WTC11 (cell line): ENCODE results near the gene DIS3. TPM values are rescaled to one million over a fixed set of nuclear protein-coding genes. Genes with fewer than 3 reads are reported as not detected.

ENCODE experiments used
- ATAC-seq: fragments of 200-7000 bp; cut with Tn5 transposase; 2 replicates; pipeline ENCODE4 v1.10.0; 2021; ENCODE audit warnings: mild to moderate bottlenecking, moderate library complexity
- CTCF ChIA-PET: fragments of 300-600 bp; sonication (Branson Sonifier 250); formaldehyde crosslinking; loops from one replicate; lab custom pipeline; 2021; ENCODE audit warnings: antibody characterized with exemption; lab: Charles Lee
- POLR2A ChIA-PET: fragments of 350-600 bp; sonication (Branson Sonifier 250); formaldehyde crosslinking; loops from one replicate; lab custom pipeline; 2021; ENCODE audit warnings: antibody characterized with exemption; lab: Charles Lee
- DNase-seq: peaks from one replicate; pipeline ENCODE4 v3.0.0; 2021; ENCODE audit warnings: low spot score
- H3K27ac Mint-ChIP-seq: 2 replicates; pipeline ENCODE4 v1.8.0; 2021; ENCODE audit warnings: mixed read lengths
- H3K27me3 Mint-ChIP-seq: 2 replicates; pipeline ENCODE4 v1.8.0; 2021; ENCODE audit warnings: low read depth, mild to moderate bottlenecking, moderate library complexity, mixed read lengths
- H3K36me3 Mint-ChIP-seq: 2 replicates; pipeline ENCODE4 v1.8.0; 2021; ENCODE audit warnings: mixed read lengths
- H3K4me1 Mint-ChIP-seq: 2 replicates; pipeline ENCODE4 v1.8.0; 2022; ENCODE audit warnings: mixed read lengths
- H3K4me3 Mint-ChIP-seq: 2 replicates; pipeline ENCODE4 v1.8.0; 2021; ENCODE audit warnings: mild to moderate bottlenecking, moderate library complexity, mixed read lengths
- H3K9me3 Mint-ChIP-seq: 2 replicates; pipeline ENCODE4 v1.8.0; 2021; ENCODE audit warnings: mixed read lengths
- AFF4 ChIP-seq: sonication (generic); formaldehyde crosslinking; IDR thresholded peaks from 2 replicates; pipeline ENCODE4 v1.8.1; 2023; ENCODE audit warnings: mild to moderate bottlenecking, missing genetic modification reagents, borderline replicate concordance
- CBFB ChIP-seq: sonication (generic); formaldehyde crosslinking; IDR thresholded peaks from 2 replicates; pipeline ENCODE4 v1.8.1; 2022; ENCODE audit warnings: mild to moderate bottlenecking, low read depth, missing genetic modification reagents
- FOXK1 ChIP-seq: sonication (generic); formaldehyde crosslinking; IDR thresholded peaks from 2 replicates; pipeline ENCODE4 v1.8.0; 2022; ENCODE audit warnings: mild to moderate bottlenecking, moderate library complexity, missing genetic modification reagents
- HMGA2 ChIP-seq: fragments of 250-450 bp; sonication (Bioruptor Pico); IDR thresholded peaks from 2 replicates; pipeline ENCODE4 v1.4.0; 2021; ENCODE audit warnings: mild to moderate bottlenecking, moderate library complexity
- JUN ChIP-seq: sonication (generic); formaldehyde crosslinking; IDR thresholded peaks from 2 replicates; pipeline ENCODE4 v1.8.0; 2023; ENCODE audit warnings: mild to moderate bottlenecking, missing genetic modification reagents
- NFATC4 ChIP-seq: fragments of 250-450 bp; sonication (Bioruptor Pico); IDR thresholded peaks from 2 replicates; pipeline ENCODE4 v1.9.0; 2021; ENCODE audit warnings: mild to moderate bottlenecking
- NR1H2 ChIP-seq: sonication (generic); formaldehyde crosslinking; IDR thresholded peaks from 2 replicates; pipeline ENCODE4 v1.9.0; 2021; ENCODE audit warnings: mild to moderate bottlenecking, moderate library complexity, missing genetic modification reagents
- NR2C2 ChIP-seq: sonication (generic); formaldehyde crosslinking; IDR thresholded peaks from 2 replicates; pipeline ENCODE4 v1.8.0; 2022; ENCODE audit warnings: mild to moderate bottlenecking, missing genetic modification reagents
- NR3C1 ChIP-seq: sonication (generic); formaldehyde crosslinking; conservative IDR thresholded peaks from 2 replicates; pipeline ENCODE4 v1.8.1; 2023; ENCODE audit warnings: low read depth, mild to moderate bottlenecking, missing genetic modification reagents
- OVOL2 ChIP-seq: fragments of 250-450 bp; sonication (Bioruptor Pico); IDR thresholded peaks from 2 replicates; pipeline ENCODE4 v1.9.0; 2021; ENCODE audit warnings: mild to moderate bottlenecking, borderline replicate concordance
- PREB ChIP-seq: sonication (generic); formaldehyde crosslinking; IDR thresholded peaks from 2 replicates; pipeline ENCODE4 v1.8.1; 2022; ENCODE audit warnings: mild to moderate bottlenecking, missing genetic modification reagents, moderate library complexity, borderline replicate concordance
- SMAD3 ChIP-seq: sonication (generic); formaldehyde crosslinking; IDR thresholded peaks from 2 replicates; pipeline ENCODE4 v1.8.0; 2022; ENCODE audit warnings: missing genetic modification reagents, mild to moderate bottlenecking, borderline replicate concordance
- TEAD1 ChIP-seq: sonication (generic); formaldehyde crosslinking; IDR thresholded peaks from 2 replicates; pipeline ENCODE4 v1.8.0; 2022; ENCODE audit warnings: mild to moderate bottlenecking, missing genetic modification reagents
- ZBTB43 ChIP-seq: sonication (generic); formaldehyde crosslinking; IDR thresholded peaks from 2 replicates; pipeline ENCODE4 v1.8.1; 2023; ENCODE audit warnings: mild to moderate bottlenecking, missing genetic modification reagents
- ZNF281 ChIP-seq: sonication (generic); formaldehyde crosslinking; IDR thresholded peaks from 2 replicates; pipeline ENCODE4 v1.8.0; 2023; ENCODE audit warnings: mild to moderate bottlenecking, missing genetic modification reagents
- ZNF317 ChIP-seq: sonication (generic); formaldehyde crosslinking; IDR thresholded peaks from 2 replicates; pipeline ENCODE4 v1.8.1; 2023; ENCODE audit warnings: low read depth, mild to moderate bottlenecking, moderate library complexity, missing genetic modification reagents, borderline replicate concordance
- ZNF416 ChIP-seq: fragments of 250-450 bp; sonication (Bioruptor Pico); IDR thresholded peaks from 2 replicates; pipeline ENCODE4 v1.9.0; 2021; ENCODE audit warnings: mild to moderate bottlenecking, inconsistent platforms
- ZNF512 ChIP-seq: sonication (generic); formaldehyde crosslinking; IDR thresholded peaks from 2 replicates; pipeline ENCODE4 v1.8.1; 2022; ENCODE audit warnings: missing genetic modification reagents, borderline replicate concordance
- ZNF671 ChIP-seq: fragments of 250-450 bp; sonication (Bioruptor Pico); IDR thresholded peaks from 2 replicates; pipeline ENCODE4 v1.8.0; 2021; ENCODE audit warnings: mild to moderate bottlenecking
- total RNA-seq: library from RNA; stranded (reverse); gene quantifications from 3 replicates; pipeline ENCODE4 v1.2.3, GENCODE V29; 2021

Gene DIS3
- total RNA-seq, 1 experiment from 2014 or later = 39.9 TPM

DNA sequence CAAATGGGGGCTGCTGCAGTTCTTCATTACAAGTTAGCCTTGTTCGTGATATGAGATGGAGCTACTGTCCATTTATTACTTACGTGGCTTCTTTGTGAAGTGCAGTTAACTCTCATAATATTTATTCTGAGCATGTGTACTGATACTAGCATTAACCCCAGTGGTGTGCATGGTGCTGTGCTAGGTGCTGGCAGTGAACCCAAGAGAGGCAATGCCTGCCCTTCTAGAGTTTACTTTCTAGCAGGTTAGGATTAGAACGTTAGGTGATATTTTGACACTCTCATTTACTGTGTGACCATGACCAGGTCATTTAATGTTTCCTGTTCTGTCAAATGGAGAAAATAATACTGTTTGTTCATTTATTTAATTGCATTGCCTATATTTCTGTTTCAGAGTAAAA is 17.1 kb upstream of the DIS3 start (continued):
- TF ChIP-seq AFF4 (CRISPR knock-in tag) (no peak), ZBTB43 (no peak)

DNA sequence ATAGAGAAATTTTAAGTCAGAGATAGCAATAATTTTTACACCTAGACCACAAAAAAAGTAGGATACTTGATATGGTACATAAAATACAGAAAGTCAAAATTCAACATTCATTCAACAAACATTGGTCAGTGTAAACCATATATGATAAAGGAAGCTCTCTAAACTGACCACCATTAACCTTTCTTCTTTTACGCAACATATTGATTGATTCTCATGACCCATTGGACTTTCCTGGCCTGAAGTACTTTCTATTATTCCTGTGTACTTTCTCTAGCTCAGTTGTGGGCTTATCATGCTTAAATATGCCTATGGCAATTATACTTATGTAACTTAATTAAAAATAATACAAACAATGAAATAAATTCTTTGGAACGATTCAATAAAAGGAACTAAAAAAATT is 10.9 kb upstream of the DIS3 start:
- ChIA-PET POLR2A (no interaction called here), CTCF (no interaction called here)
- ATAC-seq (no peak), DNase-seq (no peak)
- H3K27me3 Mint-ChIP-seq = no peaks in the 10 kb centered on the region
- peaks cover 31% of the 10 kb centered on the region for H3K36me3 Mint-ChIP-seq
- no peak overlapping the region for H3K4me3 Mint-ChIP-seq
- H3K9me3 Mint-ChIP-seq = no peaks in the 10 kb centered on the region
- TF ChIP-seq NR1H2 (CRISPR knock-in tag) (no peak), ZNF512 (CRISPR knock-in tag) (no peak), TEAD1 (CRISPR knock-in tag) (no peak), PREB (CRISPR knock-in tag) (no peak), NFATC4 (CRISPR knock-in tag) (no peak), ZNF281 (CRISPR knock-in tag) (no peak), OVOL2 (CRISPR knock-in tag) (no peak), ZNF416 (CRISPR knock-in tag) (no peak), NR2C2 (CRISPR knock-in tag) (no peak), FOXK1 (CRISPR knock-in tag) (no peak), ZNF671 (CRISPR knock-in tag) (no peak), CBFB (CRISPR knock-in tag) (no peak), HMGA2 (no peak), NR3C1 (no peak), SMAD3 (CRISPR knock-in tag) (no peak), JUN (CRISPR knock-in tag) (no peak), AFF4 (CRISPR knock-in tag) (no peak), ZNF317 (CRISPR knock-in tag) (no peak)
- H3K4me1 Mint-ChIP-seq = no peaks in the 10 kb centered on the region
- no peak overlapping the region for H3K27ac Mint-ChIP-seq
